Ascending aorta (tissue), 2 donors: ENCODE data around the gene ADGRG1. TPM values are rescaled to one million over a fixed set of nuclear protein-coding genes. Genes with fewer than 3 reads are reported as not detected.
"Not testable (repeated sequence)": the region's sequence is repeated elsewhere in the genome, so short reads cannot be mapped to it uniquely, and the experiment has no call there.

ENCODE experiments used
- DNase-seq, 2 donors: peaks; one replicate each; pipeline ENCODE4 v3.0.0-alpha.2; 2019; ENCODE audit warnings: low spot score in 2 of 2
- H3K27ac ChIP-seq, 2 donors: fragments of 200-600 bp; sonication (generic); one replicate each; pipeline ENCODE4 v1.5.1; 2016 to 2017; ENCODE audit warnings: mild to moderate bottlenecking in 1 of 2
- H3K27me3 ChIP-seq: fragments of 200-600 bp; sonication (generic); one replicate; pipeline ENCODE4 v1.5.1; 2017
- H3K36me3 ChIP-seq, 2 donors: fragments of 200-600 bp; sonication (generic); one replicate each; pipeline ENCODE4 v1.5.1; 2016
- H3K4me1 ChIP-seq, 2 donors: fragments of 200-600 bp; sonication (generic); one replicate each; pipeline ENCODE4 v1.5.1; 2016 to 2017; ENCODE audit warnings: mild to moderate bottlenecking in 1 of 2
- H3K4me3 ChIP-seq, 2 donors: fragments of 200-600 bp; sonication (generic); one replicate each; pipeline ENCODE4 v1.5.1; 2016 to 2017; ENCODE audit warnings: mild to moderate bottlenecking in 1 of 2
- H3K9me3 ChIP-seq, 2 donors: fragments of 200-600 bp; sonication (generic); one replicate each; pipeline ENCODE4 v1.5.1; 2016
- CTCF ChIP-seq, 3 experiments: fragments of 200-600 bp in 2 of 3; fragments of 450-650 bp in 1 of 3; sonication (generic) in 2 of 3; IDR thresholded peaks; one replicate each; pipeline ENCODE4 v1.5.1; 2016 to 2019; ENCODE audit warnings: antibody characterized with exemption in 3 of 3, mild to moderate bottlenecking in 1 of 3, moderate library complexity in 1 of 3
- intact Hi-C: fragments of 100-400 bp; cut with DNase I; formaldehyde crosslinking; loops from one replicate; pipeline ENCODE4 v1.15.1; 2023
- total RNA-seq: library from RNA; depleted of rRNA; stranded (reverse); fragments of >200 nt; gene quantifications from one replicate; pipeline ENCODE4 v1.1.0, GENCODE V29; 2016

The ADGRG1 gene
- total RNA-seq, 1 donor from 2014 or later, result 343 TPM

- Histone ChIP-seq H3K4me3 (no peak overlapping the region), H3K36me3 (no peaks in the 10 kb centered on the region), H3K27ac (no peak overlapping the region), H3K27me3 (no peaks in the 10 kb centered on the region), H3K9me3 (peaks cover 0 to 6% of the 10 kb centered on the region in 2 donors), H3K4me1 (no peaks in the 10 kb centered on the region)
- TF ChIP-seq CTCF (IDR thresholded peaks at IDR 0.05), result no peak
- intact Hi-C loops, result loop anchor here (5.0 kb wide), 1 partner anchor 53 kb away; no protein-coding TSS in a partner anchor
- no peak for DNase-seq
Observed at GRCh38 chr16:57593990-57594389, 34.4 kb upstream of the ADGRG1 start.

- H3K4me1 ChIP-seq, result no peaks in the 10 kb centered on the region
- no peak overlapping the region for H3K4me3 ChIP-seq
- no peak overlapping the region for H3K27ac ChIP-seq
- H3K9me3 ChIP-seq, result peaks cover 0 to 6% of the 10 kb centered on the region in 2 donors
- peak in 1 of 2 donors; percentile 18 for DNase-seq
- intact Hi-C loops, result loop anchor here (5.0 kb wide), 1 partner anchor 53 kb away; no protein-coding TSS in a partner anchor
- TF ChIP-seq CTCF (IDR thresholded peaks at IDR 0.05), result no peak
- H3K27me3 ChIP-seq, result no peaks in the 10 kb centered on the region
- H3K36me3 ChIP-seq, result no peaks in the 10 kb centered on the region
Observed at GRCh38 chr16:57594531-57595031, 33.8 kb upstream of the ADGRG1 start.

- H3K27me3 ChIP-seq, H3K27ac ChIP-seq, H3K9me3 ChIP-seq, H3K4me3 ChIP-seq, H3K36me3 ChIP-seq, intact Hi-C loops, H3K4me1 ChIP-seq: not testable (repeated sequence)
- peak in 1 of 2 donors; percentile 33 for DNase-seq
Observed at GRCh38 chr16:57596234-57596633, 32.2 kb upstream of the ADGRG1 start.

- H3K9me3 ChIP-seq, result peaks cover 0 to 6% of the 10 kb centered on the region in 2 donors
- H3K27ac ChIP-seq, result no peak overlapping the region
- no peak for TF ChIP-seq CTCF (IDR thresholded peaks at IDR 0.05)
- intact Hi-C loops, result no loop called here
- no peak for DNase-seq
- H3K27me3 ChIP-seq, result no peaks in the 10 kb centered on the region
- no peaks in the 10 kb centered on the region for H3K36me3 ChIP-seq
- H3K4me1 ChIP-seq, result no peaks in the 10 kb centered on the region
- no peak overlapping the region for H3K4me3 ChIP-seq
Observed at GRCh38 chr16:57598437-57598836, 30.0 kb upstream of the ADGRG1 start.

- Histone ChIP-seq H3K4me3 (no peak overlapping the region), H3K4me1 (no peaks in the 10 kb centered on the region), H3K27me3 (no peaks in the 10 kb centered on the region), H3K36me3 (no peaks in the 10 kb centered on the region), H3K27ac (no peak overlapping the region), H3K9me3 (peaks cover 0 to 6% of the 10 kb centered on the region in 2 donors)
- DNase-seq, result peak in 1 of 2 donors; percentile 61
- TF ChIP-seq CTCF (IDR thresholded peaks at IDR 0.05), result peak in 2 of 3 experiments; percentile 28 to 36
- intact Hi-C loops, result no loop called here
Observed at GRCh38 chr16:57600048-57600835, 28.2 kb upstream of the ADGRG1 start.

GRCh38 chr16:57600952-57601580, 27.4 kb upstream of the ADGRG1 start:
- H3K9me3 ChIP-seq, result peaks cover 0 to 6% of the 10 kb centered on the region in 2 donors
- H3K36me3 ChIP-seq, result no peaks in the 10 kb centered on the region
- H3K4me3 ChIP-seq, result no peak overlapping the region
- H3K4me1 ChIP-seq, result no peaks in the 10 kb centered on the region
- H3K27ac ChIP-seq, result no peak overlapping the region
- intact Hi-C loops, result no loop called here
- peak in 1 of 2 donors; percentile 19 for DNase-seq
- no peaks in the 10 kb centered on the region for H3K27me3 ChIP-seq
- no peak for TF ChIP-seq CTCF (IDR thresholded peaks at IDR 0.05)
